Measurements from ENCODE around the gene NDST3.
"Not testable (repeated sequence)": the region's sequence is repeated elsewhere in the genome, so short reads cannot be mapped to it uniquely, and the experiment has no call there.

The NDST3 gene

GRCh38 chr4:118278473-118279274 is 244.4 kb downstream of the NDST3 start:
- DNase-seq, result peak; percentile 80

DNA sequence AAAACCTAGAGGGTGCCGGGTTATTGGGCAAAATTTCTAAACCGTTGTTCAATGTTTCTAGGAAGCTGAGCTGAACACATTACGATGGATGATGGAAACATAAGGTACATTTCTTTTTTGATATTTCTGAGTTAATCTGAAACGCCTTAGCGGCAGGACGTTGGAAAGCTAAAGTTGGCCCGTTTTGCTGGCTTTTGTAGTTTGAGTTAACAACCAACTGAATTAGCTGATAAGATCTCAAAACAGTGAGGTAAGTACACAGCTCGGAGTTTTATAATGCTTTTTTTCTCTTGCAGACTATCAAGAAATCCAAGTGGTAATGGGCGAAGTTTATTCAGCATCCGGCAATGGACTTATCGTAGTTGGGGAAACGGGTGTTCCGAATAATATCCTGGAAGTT is 245.0 kb downstream of the NDST3 start:
- DNase-seq, result no peak

DNA sequence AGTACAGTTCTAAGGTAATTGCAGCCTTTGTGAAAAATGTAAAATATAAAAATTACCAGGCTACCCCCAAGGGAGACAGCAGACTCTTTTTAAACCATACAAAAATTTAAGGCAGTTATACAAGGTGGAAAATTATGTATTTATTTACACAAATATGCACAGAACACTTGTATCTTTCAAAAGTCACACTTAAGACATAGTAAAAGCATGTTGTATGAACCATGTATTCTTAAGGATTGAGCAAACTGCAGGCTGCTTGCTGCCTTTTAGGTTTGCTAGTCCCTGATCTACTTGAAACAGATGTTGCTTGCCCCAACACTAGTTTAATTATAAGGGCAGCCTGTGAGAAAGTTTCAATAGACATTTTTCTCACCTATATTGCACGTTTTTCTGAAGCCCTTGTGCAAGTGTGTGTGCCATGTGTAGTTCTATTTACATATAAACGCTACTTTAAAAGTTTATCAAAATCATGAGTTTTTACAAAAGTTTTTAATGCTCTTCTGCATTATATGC is 245.7 kb downstream of the NDST3 start:
- no peak for DNase-seq

DNA sequence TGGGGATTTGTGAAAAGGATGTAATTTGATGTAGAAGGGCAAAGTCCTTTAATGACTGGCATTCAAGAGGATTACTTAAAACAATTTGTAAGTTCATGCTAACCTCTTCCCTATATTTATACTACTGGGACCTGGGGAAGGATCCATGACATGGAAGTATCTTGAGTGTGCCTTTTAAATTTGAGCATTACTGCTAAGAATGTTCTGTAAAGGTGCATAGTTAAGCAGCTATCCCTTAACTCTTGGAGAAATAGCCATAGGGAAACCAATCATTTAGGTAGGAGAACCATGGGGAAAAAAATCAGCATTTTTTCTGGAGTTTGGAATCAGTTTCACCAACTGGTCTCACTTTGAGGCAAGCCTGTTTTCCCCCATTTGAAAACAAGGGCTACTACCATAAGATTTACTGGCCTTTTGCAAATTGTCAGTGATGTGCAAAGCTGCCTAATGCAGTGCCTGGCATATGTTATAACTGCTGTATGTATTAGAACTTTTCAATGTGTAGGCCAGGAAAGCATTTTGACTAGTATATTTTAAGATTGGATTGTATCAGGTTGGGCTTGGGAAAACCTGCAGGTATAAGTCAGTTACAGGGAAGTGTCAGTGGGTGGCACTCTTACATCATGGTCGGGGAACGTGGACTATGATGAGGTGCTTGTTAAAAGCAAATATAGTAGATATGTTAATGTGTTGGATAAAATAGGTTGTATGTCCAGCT is 246.4 kb downstream of the NDST3 start:
- DNase-seq, result peak; percentile 41

DNA sequence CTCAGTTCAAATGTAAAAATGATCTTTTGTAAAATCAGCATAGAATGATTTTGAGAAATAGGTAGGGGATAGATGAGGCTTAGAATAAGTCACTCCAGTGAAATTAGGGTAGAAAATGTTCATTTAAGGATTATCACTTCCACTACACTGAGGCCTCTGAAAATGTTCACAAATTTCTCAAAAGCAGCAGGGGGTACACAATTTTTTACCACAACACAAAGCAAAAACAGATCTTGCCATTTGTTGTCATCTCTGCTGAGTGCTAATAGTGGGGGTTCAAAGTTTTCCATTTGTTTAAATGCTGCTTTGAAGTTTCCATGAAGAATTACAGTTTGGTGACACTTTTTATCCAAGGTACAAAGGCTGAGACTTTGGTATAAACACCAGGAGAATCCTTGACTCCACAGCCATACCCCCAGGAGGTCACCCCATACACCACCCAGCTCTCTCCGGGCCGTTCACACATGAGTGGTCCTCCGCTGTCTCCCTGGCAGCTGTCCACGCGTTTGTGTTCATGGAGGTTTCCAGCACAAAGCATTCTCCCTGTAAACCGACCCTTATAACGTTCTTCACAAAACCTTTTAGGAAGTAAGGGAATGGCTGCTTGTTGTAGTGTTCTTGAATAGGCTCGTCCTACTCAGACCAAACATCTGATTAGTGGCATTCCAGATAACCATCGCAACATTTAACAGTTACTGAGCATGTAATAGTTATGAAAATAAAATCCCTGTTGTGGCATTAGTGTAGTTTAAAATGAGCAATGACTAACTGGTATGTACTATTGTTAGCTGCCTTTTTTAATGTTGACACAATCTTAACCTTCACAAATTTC is 247.5 kb downstream of the NDST3 start:
- DNase-seq, result no peak

GRCh38 chr4:118282692-118283091 is 248.4 kb downstream of the NDST3 start:
- DNase-seq, result no peak

DNA sequence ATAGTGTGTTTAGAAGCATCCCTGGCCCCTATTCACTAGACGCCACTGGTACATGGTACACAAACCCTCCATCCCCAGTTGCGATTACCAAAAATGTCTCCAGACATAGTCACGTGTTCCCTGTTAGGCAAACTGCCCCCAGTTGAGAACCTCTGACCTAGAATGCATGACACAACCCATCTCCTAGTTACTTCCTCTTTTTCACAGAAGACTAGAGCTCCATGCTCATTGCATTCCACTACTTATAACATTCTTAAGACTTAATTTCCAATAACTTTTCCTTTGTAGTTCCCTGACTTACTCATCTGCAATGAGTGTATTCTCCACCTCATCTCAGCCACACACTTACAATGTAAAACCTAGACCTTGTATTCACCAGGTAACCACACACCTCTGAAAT is 249.9 kb downstream of the NDST3 start:
- DNase-seq, result peak; percentile 77

DNA sequence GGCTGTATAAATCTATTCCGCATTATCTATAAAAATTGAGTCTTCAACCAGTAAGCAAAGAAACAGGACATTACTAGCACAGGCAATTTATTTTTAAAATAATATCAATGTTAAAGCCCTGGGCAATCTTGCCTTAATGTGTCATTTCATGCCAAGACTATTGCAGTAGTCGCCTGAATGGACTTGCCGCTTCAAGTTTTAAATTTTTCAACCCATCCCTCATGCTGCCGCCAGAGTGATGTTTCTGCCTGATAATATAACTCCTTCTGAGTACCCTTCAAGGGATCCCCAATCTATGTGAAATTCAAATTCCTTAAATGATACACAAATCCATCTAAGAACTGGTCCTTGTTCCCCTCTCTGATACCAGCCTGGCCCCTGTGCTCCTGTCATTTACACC is 251.6 kb downstream of the NDST3 start:
- DNase-seq, result no peak

- DNase-seq, result no peak
Measured at GRCh38 chr4:118286685-118287084, 252.4 kb downstream of the NDST3 start.

- no peak for DNase-seq
Measured at GRCh38 chr4:118287711-118288451, 253.6 kb downstream of the NDST3 start.

GRCh38 chr4:118289794-118290193 is 255.5 kb downstream of the NDST3 start:
- no peak for DNase-seq

DNA sequence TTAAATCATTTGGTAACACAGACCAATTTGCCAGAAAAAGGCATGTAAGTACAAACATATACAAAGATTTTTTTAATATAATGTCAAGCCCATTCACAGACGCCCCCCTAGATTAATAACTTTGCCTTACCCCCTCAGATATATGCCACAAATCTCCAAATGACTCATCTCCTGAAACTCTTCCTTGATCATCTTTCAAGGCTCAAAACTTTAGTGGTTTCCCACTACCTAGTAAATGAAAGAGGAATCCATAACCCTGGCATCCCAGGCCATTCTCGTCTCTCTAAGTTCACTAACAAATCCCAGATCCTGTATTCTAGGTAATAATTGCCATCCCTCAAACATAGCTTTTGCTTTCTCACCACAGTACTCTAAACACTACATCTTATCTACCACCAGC is 256.7 kb downstream of the NDST3 start:
- DNase-seq, result no peak

GRCh38 chr4:118296729-118297128 is 262.4 kb downstream of the NDST3 start:
- DNase-seq, result no peak

GRCh38 chr4:118299619-118300018 is 265.3 kb downstream of the NDST3 start:
- DNase-seq, result not testable (repeated sequence)

GRCh38 chr4:118307643-118308042 is 273.4 kb downstream of the NDST3 start:
- DNase-seq, result no peak

Measured in GF-D8 (cell line).